GM12878 (cell line): ENCODE results near the gene BHLHE41. TPM values are rescaled to one million over a fixed set of nuclear protein-coding genes. Genes with fewer than 3 reads are reported as not detected.

Experiments used
- ATAC-seq: fragments of 200-7000 bp; cut with Tn5 transposase; 3 replicates; pipeline ENCODE4 v1.9.1; 2020; ENCODE audit warnings: mild to moderate bottlenecking, moderate library complexity
- BruUV-seq: library from RNA; stranded (reverse); fragments of 400-500 nt; replicated peaks from 2 replicates; lab custom pipeline; 2021; lab: Mats Ljungman, UMichigan
- CTCF ChIA-PET: fragments of 300-600 bp; sonication (Branson Sonifier 250); formaldehyde crosslinking; extraction: SDS; loops from one replicate; lab custom pipeline; 2021; ENCODE audit warnings: inconsistent platforms; lab: Yijun Ruan, JAX
- POLR2A ChIA-PET: fragments of 350-600 bp; formaldehyde crosslinking; extraction: SDS; loops from one replicate; lab custom pipeline; 2021; ENCODE audit warnings: inconsistent platforms; lab: Charles Lee
- RAD21 ChIA-PET: fragments of 300-600 bp; sonication (Branson Sonifier 250); formaldehyde crosslinking; loops from one replicate; lab custom pipeline; 2023; ENCODE audit warnings: antibody characterized with exemption; ENCODE audit not compliant: unreplicated experiment; lab: Charles Lee
- SMC1A ChIA-PET: fragments of 300-600 bp; sonication (Branson Sonifier 250); formaldehyde crosslinking; loops from one replicate; lab custom pipeline; 2023; ENCODE audit not compliant: unreplicated experiment, uncharacterized antibody; lab: Charles Lee
- DNase-seq: peaks from one replicate; pipeline ENCODE4 v3.0.0-alpha.2; 2011; ENCODE audit warnings: low read depth, low spot score
- FAIRE-seq: peaks from 3 replicates; lab custom pipeline; 2011; peaks lifted over from hg19 to GRCh38; lab: Jason Lieb, UNC
- H2AFZ ChIP-seq: 2 replicates; pipeline ENCODE4 v1.6.0; 2011; ENCODE audit warnings: low read depth, low read length, control low read depth; ENCODE audit not compliant: control insufficient read depth
- H3K27ac ChIP-seq: 2 replicates; pipeline ENCODE4 v1.5.1; 2011; ENCODE audit warnings: control low read depth; ENCODE audit not compliant: control insufficient read depth, insufficient read depth
- H3K27me3 ChIP-seq, 2 experiments: replicated peaks in 1 of 2; 2 replicates each; pipeline versions ENCODE4 v1.6.0 to v1.6.1; 2011; ENCODE audit warnings: low read length in 1 of 2; ENCODE audit not compliant: control insufficient read depth in 2 of 2, insufficient read depth in 2 of 2
- H3K36me3 ChIP-seq, 2 experiments: 2 replicates each; pipeline ENCODE4 v1.5.1; 2011; ENCODE audit warnings: low read length in 1 of 2; ENCODE audit not compliant: control insufficient read depth in 2 of 2, insufficient read depth in 2 of 2
- H3K4me1 ChIP-seq: 2 replicates; pipeline ENCODE4 v1.6.1; 2011; ENCODE audit warnings: mild to moderate bottlenecking, low read length, moderate library complexity, mixed read lengths; ENCODE audit not compliant: control insufficient read depth, insufficient read depth
- H3K4me2 ChIP-seq: 2 replicates; pipeline ENCODE4 v1.6.0; 2011; ENCODE audit warnings: control low read depth; ENCODE audit not compliant: control insufficient read depth, insufficient read depth
- H3K4me3 ChIP-seq: fragments of 200-600 bp; sonication (generic); 2 replicates; pipeline ENCODE4 v1.5.1; 2016
- H3K79me2 ChIP-seq: 2 replicates; pipeline ENCODE4 v1.6.0; 2011; ENCODE audit warnings: low read length; ENCODE audit not compliant: control insufficient read depth, insufficient read depth
- H3K9ac ChIP-seq: 2 replicates; pipeline ENCODE4 v1.8.0; 2011; ENCODE audit warnings: low read length, control low read depth, mixed read lengths; ENCODE audit not compliant: control insufficient read depth, insufficient read depth
- H3K9me3 ChIP-seq: replicated peaks from 3 replicates; pipeline ENCODE4 v1.5.1; 2011; ENCODE audit warnings: mild to moderate bottlenecking, low read length; ENCODE audit not compliant: control insufficient read depth, insufficient read depth
- H4K20me1 ChIP-seq: 2 replicates; pipeline ENCODE4 v1.6.0; 2011; ENCODE audit not compliant: control insufficient read depth, insufficient read depth
- CEBPB ChIP-seq, 2 experiments: fragments of 150-350 bp in 1 of 2; IDR thresholded peaks; 2 replicates each; pipeline ENCODE4 v1.6.1; 2012 to 2014; ENCODE audit warnings: low read depth in 2 of 2, low read length in 2 of 2, borderline replicate concordance in 1 of 2, inconsistent platforms in 1 of 2
- CHD1 ChIP-seq: IDR thresholded peaks from 2 replicates; pipeline ENCODE4 v1.6.1; 2012; ENCODE audit warnings: low read depth, low read length, improper control_type of control experiment
- HDGF ChIP-seq: fragments of 450-650 bp; IDR thresholded peaks from 2 replicates; pipeline ENCODE4 v1.6.1; 2016; ENCODE audit warnings: antibody characterized with exemption
- JUNB ChIP-seq: IDR thresholded peaks from 2 replicates; pipeline ENCODE4 v1.6.1; 2016; ENCODE audit warnings: antibody characterized with exemption, mild to moderate bottlenecking
- NFIC ChIP-seq: IDR thresholded peaks from 2 replicates; pipeline ENCODE4 v1.6.1; 2012; ENCODE audit warnings: low read depth, mild to moderate bottlenecking, inconsistent platforms, low read length, moderate library complexity
- POU2F2 ChIP-seq: IDR thresholded peaks from 3 replicates; pipeline ENCODE4 v1.6.1; 2011; ENCODE audit warnings: low read depth, mild to moderate bottlenecking, low read length, borderline replicate concordance
- WRNIP1 ChIP-seq: IDR thresholded peaks from 2 replicates; pipeline ENCODE4 v1.6.1; 2011; ENCODE audit warnings: low read depth, low read length, improper control_type of control experiment, borderline replicate concordance
- WGBS: methylation state at CpG from one replicate; pipeline ENCODE4 v1.1.6; 2016; ENCODE audit warnings: low lambda C conversion rate; ENCODE audit not compliant: insufficient replicate concordance, insufficient coverage; ENCODE audit errors: missing lambda C conversion rate; 5-methylcytosine and 5-hydroxymethylcytosine counted together
- in situ Hi-C: fragments of 300-500 bp; cut with MboI; formaldehyde crosslinking; loops from 9 replicates; pipeline ENCODE4 v1.14.3; 2018; ENCODE audit warnings: mixed read lengths
- intact Hi-C: fragments of 100-400 bp; cut with micrococcal nuclease; formaldehyde crosslinking; loops from one replicate; pipeline ENCODE4 v1.14.2; 2022; ENCODE audit not compliant: unreplicated experiment
- polyA plus RNA-seq, 11 experiments: library from polyadenylated mRNA; depleted of rRNA in 4 of 11; unstranded in 6 of 11; stranded (reverse) in 5 of 11; fragments of >200 nt; fragmentation: Nextera tagmentation in 4 of 11; fragmentation: Illumina TruSeq in 1 of 11; extraction: Ambion mirVana in 4 of 11; extraction: Trizol in 1 of 11; gene quantifications; 1 replicate in 1 of 11; 2 replicates in 10 of 11; pipeline versions ENCODE4 v1.2.1 to v1.2.3, GENCODE V29; 2011 to 2016; ENCODE audit warnings: inconsistent platforms in 2 of 11, missing spikeins in 2 of 11, low read depth in 1 of 11
- total RNA-seq, 4 experiments: library from RNA; depleted of rRNA in 3 of 4; stranded (reverse); fragments of >200 nt in 3 of 4; fragmentation: Illumina TruSeq in 1 of 4; extraction: Trizol in 1 of 4; gene quantifications; 2 replicates each; pipeline versions ENCODE4 v1.2.1 to v1.2.3, GENCODE V29; 2013 to 2021
- TF ChIP-seq, protein P1 (sequence below): fragments of 450-650 bp; IDR thresholded peaks from 2 replicates; pipeline ENCODE4 v1.6.1; 2017; ENCODE audit warnings: mild to moderate bottlenecking, moderate library complexity

BHLHE41 gene
- total and polyA plus RNA-seq, 10 of the 15 experiments (the other 5 are each of a cell fraction or from before 2014, with no cell fraction given), result 0.02 to 1.5 (median 0.07) TPM; not detected in 3

DNA sequence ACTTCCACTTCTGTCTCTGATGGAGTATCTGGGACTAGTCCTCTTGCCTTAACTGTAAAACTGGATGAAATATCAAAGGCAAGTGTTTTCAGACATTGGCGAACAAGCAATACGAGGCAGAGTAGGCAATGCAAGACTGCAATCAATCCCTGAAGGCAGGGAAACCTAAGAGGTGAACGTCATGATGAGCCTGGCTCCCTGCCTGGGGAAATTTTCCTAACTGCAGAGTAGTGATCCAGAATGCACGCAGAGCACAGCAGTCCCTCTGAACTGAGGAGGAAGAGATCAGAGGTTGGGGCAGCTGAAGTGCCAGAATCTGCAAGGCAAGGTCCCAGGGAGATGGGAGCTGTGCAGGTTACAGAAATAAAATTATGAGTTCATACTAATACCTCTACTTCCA is 18.5 kb downstream of the BHLHE41 start:
- H3K4me2 ChIP-seq, result no peak overlapping the region
- ChIA-PET SMC1A (no interaction called here), POLR2A (no interaction called here), CTCF (interaction anchor here (1.0 kb wide), 1 partner anchor 360 kb away, joined by 3 read pairs; no protein-coding TSS in a partner anchor)
- no peak for FAIRE-seq
- no peak overlapping the region for H2AFZ ChIP-seq
- 43% methylated on average over 4 of the region's 4 CpGs for whole genome bisulfite sequencing
- intact Hi-C loops, result no loop called here
- H3K27ac ChIP-seq, result no peak overlapping the region
- ATAC-seq, result no peak
- H3K27me3 ChIP-seq, result peaks cover 0 to 10% of the 10 kb centered on the region in 2 experiments; a peak in 3 of 4 replicates
- no peak overlapping the region for H3K9ac ChIP-seq
- no TSS peak for BruUV-seq
- H3K79me2 ChIP-seq, result no peaks in the 10 kb centered on the region
- TF ChIP-seq NFIC, result no peak
- TF ChIP-seq, all 136 proteins: peak for 0
- no peak for DNase-seq
- no peaks in the 10 kb centered on the region for H4K20me1 ChIP-seq
- in situ Hi-C loops, result loop anchor here (25.0 kb wide), 1 partner anchor 531 kb away; no protein-coding TSS in a partner anchor
- no peaks in the 10 kb centered on the region for H3K9me3 ChIP-seq
- no peaks in the 10 kb centered on the region for H3K4me1 ChIP-seq
- RAD21 ChIA-PET, result no interaction called here
- no peaks in the 10 kb centered on the region for H3K36me3 ChIP-seq
- no peak overlapping the region for H3K4me3 ChIP-seq

DNA sequence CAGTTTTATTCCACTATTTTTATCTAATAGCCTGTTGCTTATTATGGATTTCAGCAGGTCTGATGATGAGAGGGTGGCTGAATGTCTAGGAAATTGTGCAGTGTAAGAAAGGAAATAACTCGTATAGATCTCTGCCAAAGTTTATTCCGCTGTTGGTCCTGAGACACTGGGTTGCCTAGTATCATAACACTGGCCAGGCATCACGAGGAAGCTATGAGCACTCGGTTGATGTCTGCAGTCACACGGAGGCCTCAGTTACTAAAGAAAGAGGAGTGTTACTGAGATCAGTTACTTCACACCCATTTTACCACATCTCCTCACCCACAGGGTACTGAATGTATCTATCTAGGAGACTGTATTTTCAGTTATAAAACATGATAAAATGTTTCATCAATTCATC is 21.9 kb downstream of the BHLHE41 start:
- in situ Hi-C loops, result loop anchor here (25.0 kb wide), 1 partner anchor 534 kb away; no protein-coding TSS in a partner anchor
- Histone ChIP-seq H3K4me3 (no peak overlapping the region), H3K27ac (no peak overlapping the region), H3K4me2 (no peak overlapping the region), H3K9me3 (no peaks in the 10 kb centered on the region), H3K4me1 (no peaks in the 10 kb centered on the region), H3K36me3 (no peaks in the 10 kb centered on the region), H4K20me1 (no peaks in the 10 kb centered on the region), H3K79me2 (no peaks in the 10 kb centered on the region), H3K9ac (no peak overlapping the region), H2AFZ (no peak overlapping the region), H3K27me3 (peaks cover 0 to 16% of the 10 kb centered on the region in 2 experiments; a peak in 3 of 4 replicates)
- DNase-seq (no peak), FAIRE-seq (no peak), ATAC-seq (no peak)
- POLR2A ChIA-PET, result interaction anchor here (1.1 to 1.4 kb wide), 2 partner anchors 9 to 13 kb away, joined by 3 read pairs; no protein-coding TSS in a partner anchor
- no peak for TF ChIP-seq CHD1
- no peak for TF ChIP-seq CEBPB (IDR thresholded peaks at IDR 0.05; ENCODE audit: borderline replicate concordance in 1 of 2, low read depth in 2 of 2, low read length in 2 of 2)
- TF ChIP-seq JUNB, result no peak
- TF ChIP-seq, protein P1, sequence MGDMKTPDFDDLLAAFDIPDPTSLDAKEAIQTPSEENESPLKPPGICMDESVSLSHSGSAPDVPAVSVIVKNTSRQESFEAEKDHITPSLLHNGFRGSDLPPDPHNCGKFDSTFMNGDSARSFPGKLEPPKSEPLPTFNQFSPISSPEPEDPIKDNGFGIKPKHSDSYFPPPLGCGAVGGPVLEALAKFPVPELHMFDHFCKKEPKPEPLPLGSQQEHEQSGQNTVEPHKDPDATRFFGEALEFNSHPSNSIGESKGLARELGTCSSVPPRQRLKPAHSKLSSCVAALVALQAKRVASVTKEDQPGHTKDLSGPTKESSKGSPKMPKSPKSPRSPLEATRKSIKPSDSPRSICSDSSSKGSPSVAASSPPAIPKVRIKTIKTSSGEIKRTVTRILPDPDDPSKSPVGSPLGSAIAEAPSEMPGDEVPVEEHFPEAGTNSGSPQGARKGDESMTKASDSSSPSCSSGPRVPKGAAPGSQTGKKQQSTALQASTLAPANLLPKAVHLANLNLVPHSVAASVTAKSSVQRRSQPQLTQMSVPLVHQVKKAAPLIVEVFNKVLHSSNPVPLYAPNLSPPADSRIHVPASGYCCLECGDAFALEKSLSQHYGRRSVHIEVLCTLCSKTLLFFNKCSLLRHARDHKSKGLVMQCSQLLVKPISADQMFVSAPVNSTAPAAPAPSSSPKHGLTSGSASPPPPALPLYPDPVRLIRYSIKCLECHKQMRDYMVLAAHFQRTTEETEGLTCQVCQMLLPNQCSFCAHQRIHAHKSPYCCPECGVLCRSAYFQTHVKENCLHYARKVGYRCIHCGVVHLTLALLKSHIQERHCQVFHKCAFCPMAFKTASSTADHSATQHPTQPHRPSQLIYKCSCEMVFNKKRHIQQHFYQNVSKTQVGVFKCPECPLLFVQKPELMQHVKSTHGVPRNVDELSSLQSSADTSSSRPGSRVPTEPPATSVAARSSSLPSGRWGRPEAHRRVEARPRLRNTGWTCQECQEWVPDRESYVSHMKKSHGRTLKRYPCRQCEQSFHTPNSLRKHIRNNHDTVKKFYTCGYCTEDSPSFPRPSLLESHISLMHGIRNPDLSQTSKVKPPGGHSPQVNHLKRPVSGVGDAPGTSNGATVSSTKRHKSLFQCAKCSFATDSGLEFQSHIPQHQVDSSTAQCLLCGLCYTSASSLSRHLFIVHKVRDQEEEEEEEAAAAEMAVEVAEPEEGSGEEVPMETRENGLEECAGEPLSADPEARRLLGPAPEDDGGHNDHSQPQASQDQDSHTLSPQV, result no peak
- no peak for TF ChIP-seq WRNIP1
- TF ChIP-seq POU2F2, result no peak
- no peak for TF ChIP-seq HDGF
- CTCF ChIA-PET, result interaction anchor here (1.2 to 2.3 kb wide), 4 partner anchors 13 to 422 kb away, joined by 3 to 9 read pairs (median 5); no protein-coding TSS in a partner anchor
- WGBS, result 57% methylated on average over 5 of the region's 5 CpGs
- no TSS peak for BruUV-seq
- intact Hi-C loops, result loop anchor here (5.0 kb wide), 1 partner anchor 414 kb away; no protein-coding TSS in a partner anchor
- RAD21 ChIA-PET, result interaction anchor here (0.8 to 3.8 kb wide), 2 partner anchors 16 to 196 kb away, joined by 3 to 19 read pairs; no protein-coding TSS in a partner anchor
- SMC1A ChIA-PET, result interaction anchor here (1.4 to 4.5 kb wide), 2 partner anchors 13 to 16 kb away, joined by 6 to 29 read pairs; no protein-coding TSS in a partner anchor
